PFSK-1 (cell line): Measurements from ENCODE around the gene TMC6.

ENCODE experiments used
- SIN3A ChIP-seq: IDR thresholded peaks from 2 replicates; pipeline ENCODE4 v1.6.1; 2012; ENCODE audit warnings: mild to moderate bottlenecking, low read length, moderate library complexity, borderline replicate concordance; ENCODE audit not compliant: insufficient read depth
- TAF1 ChIP-seq: IDR thresholded peaks from 2 replicates; pipeline ENCODE4 v1.6.1; 2012; ENCODE audit warnings: low read length, control low read depth, borderline replicate concordance; ENCODE audit not compliant: insufficient read depth

DNA sequence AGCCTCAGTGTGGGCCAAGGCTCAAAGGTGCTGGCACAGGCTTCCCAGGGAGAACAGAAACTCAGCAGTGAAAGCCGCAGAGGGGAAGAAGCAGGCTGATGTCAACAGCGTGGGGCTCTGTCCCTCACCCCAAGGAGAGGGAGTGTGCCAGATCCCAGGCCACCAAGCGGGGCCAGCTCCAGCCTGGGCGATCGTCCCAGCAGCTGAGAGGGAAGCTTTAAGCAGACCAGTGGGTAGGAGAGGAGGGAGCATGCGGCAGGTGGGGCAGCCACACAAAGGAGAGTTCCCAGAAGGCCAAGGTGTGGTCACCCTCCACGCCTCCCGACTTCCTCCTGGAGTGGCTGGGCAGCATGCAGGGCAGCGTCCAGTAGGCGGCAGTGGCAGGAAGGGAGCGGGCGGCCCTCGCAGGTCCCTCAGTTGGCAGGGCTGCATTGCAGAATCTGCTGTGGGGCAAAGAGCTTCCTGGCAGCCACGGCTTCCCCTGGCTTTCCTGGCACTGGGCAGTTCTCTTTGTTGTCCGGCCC lies 45.9 kb upstream of the TMC6 start:
- no peak for TF ChIP-seq SIN3A
- TF ChIP-seq TAF1: no peak
